Keratinocyte (primary cell): Measurements from ENCODE around the gene NPM3. TPM values are rescaled to one million over a fixed set of nuclear protein-coding genes. Genes with fewer than 3 reads are reported as not detected.
A peak's percentile ranks its signal among the peaks of the same experiment; 100 is the strongest.

Source experiments
- DNase-seq: peaks from one replicate; pipeline ENCODE4 v3.0.0-alpha.2; 2011; ENCODE audit warnings: low read depth, missing footprints, low spot score
- FAIRE-seq: peaks from 2 replicates; lab custom pipeline; 2011; peaks lifted over from hg19 to GRCh38; lab: Jason Lieb, UNC
- H2AFZ ChIP-seq: 2 replicates; pipeline ENCODE4 v1.6.0; 2012; ENCODE audit warnings: low read length, control low read depth, inconsistent platforms; ENCODE audit not compliant: control insufficient read depth
- H3K27ac ChIP-seq: 2 replicates; pipeline ENCODE4 v1.5.1; 2011; ENCODE audit warnings: low read length; ENCODE audit not compliant: control insufficient read depth, insufficient read depth
- H3K27me3 ChIP-seq: 3 replicates; pipeline ENCODE4 v1.6.0; 2011; ENCODE audit warnings: low read length; ENCODE audit not compliant: control insufficient read depth, insufficient read depth; ENCODE audit errors: extremely low read depth
- H3K36me3 ChIP-seq, 2 experiments: 2 replicates in 1 of 2; 3 replicates in 1 of 2; pipeline ENCODE4 v1.5.1; 2011; ENCODE audit warnings: low read length in 2 of 2, mild to moderate bottlenecking in 1 of 2; ENCODE audit not compliant: control insufficient read depth in 2 of 2, insufficient read depth in 2 of 2; ENCODE audit errors: extremely low read depth in 1 of 2
- H3K4me1 ChIP-seq: 3 replicates; pipeline ENCODE4 v1.5.1; 2011; ENCODE audit warnings: low read length; ENCODE audit not compliant: control insufficient read depth, insufficient read depth; ENCODE audit errors: extremely low read depth
- H3K4me2 ChIP-seq: 3 replicates; pipeline ENCODE4 v1.6.0; 2011; ENCODE audit warnings: low read depth, low read length; ENCODE audit not compliant: control insufficient read depth, insufficient read depth; ENCODE audit errors: extremely low read depth
- H3K4me3 ChIP-seq, 3 experiments: fragments of 200-600 bp in 1 of 3; sonication (generic) in 1 of 3; 2 replicates in 2 of 3; 3 replicates in 1 of 3; pipeline ENCODE4 v1.5.1; 2011 to 2016; ENCODE audit warnings: low read length in 3 of 3, mild to moderate bottlenecking in 3 of 3, control low read depth in 2 of 3, inconsistent platforms in 1 of 3, low read depth in 1 of 3, mixed read lengths in 1 of 3, mixed run types in 1 of 3, moderate library complexity in 1 of 3; ENCODE audit not compliant: control insufficient read depth in 2 of 3, insufficient read depth in 2 of 3; ENCODE audit errors: extremely low read depth in 1 of 3
- H3K79me2 ChIP-seq: 2 replicates; pipeline ENCODE4 v1.6.0; 2012; ENCODE audit warnings: low read length; ENCODE audit not compliant: control insufficient read depth, insufficient read depth
- H3K9ac ChIP-seq: 3 replicates; pipeline ENCODE4 v1.6.0; 2011; ENCODE audit warnings: low read length; ENCODE audit not compliant: control insufficient read depth, insufficient read depth; ENCODE audit errors: extremely low read depth
- H3K9me1 ChIP-seq: 3 replicates; pipeline ENCODE4 v1.6.0; 2011; ENCODE audit warnings: low read length; ENCODE audit not compliant: control insufficient read depth, insufficient read depth; ENCODE audit errors: extremely low read depth
- H3K9me3 ChIP-seq: 2 replicates; pipeline ENCODE4 v1.5.1; 2012; ENCODE audit warnings: low read depth, low read length; ENCODE audit not compliant: control insufficient read depth
- H4K20me1 ChIP-seq: 3 replicates; pipeline ENCODE4 v1.6.0; 2011; ENCODE audit warnings: low read length; ENCODE audit not compliant: control insufficient read depth, insufficient read depth; ENCODE audit errors: extremely low read depth
- EZH2 ChIP-seq: IDR thresholded peaks from one replicate; pipeline ENCODE4 v1.6.1; 2012; ENCODE audit warnings: inconsistent platforms, mild to moderate bottlenecking, low read length, moderate library complexity
- dilution Hi-C: fragments of 300-500 bp; cut with MboI; formaldehyde crosslinking; loops from one replicate; pipeline ENCODE4 v1.7.0; 2020; ENCODE audit warnings: low sequenced_read_pairs; ENCODE audit not compliant: extremely low pct_ligation_motif_present
- polyA plus RNA-seq, 5 experiments: library from polyadenylated mRNA; depleted of rRNA in 3 of 5; stranded (reverse) in 3 of 5; stranded (forward) in 1 of 5; unstranded in 1 of 5; fragments of >200 nt; gene quantifications; 1 replicate in 1 of 5; 2 replicates in 3 of 5; 3 replicates in 1 of 5; pipeline versions ENCODE4 v1.2.1 to v1.2.3, GENCODE V29; 2011 to 2012; ENCODE audit warnings: missing spikeins in 2 of 5, low read depth in 1 of 5, low replicate concordance in 1 of 5
- TF ChIP-seq, protein P1 (sequence below), 3 experiments: IDR thresholded peaks in 1 of 3; conservative IDR thresholded peaks in 1 of 3; optimal IDR thresholded peaks in 1 of 3; 2 replicates in 2 of 3; 3 replicates in 1 of 3; pipeline versions ENCODE3 to v1.5.1; 2011; ENCODE audit warnings: low read length in 3 of 3, mild to moderate bottlenecking in 3 of 3, moderate library complexity in 2 of 3, control low read depth in 1 of 3, inconsistent platforms in 1 of 3; ENCODE audit not compliant: insufficient read depth in 2 of 3; ENCODE audit errors: extremely low read depth in 1 of 3

Gene NPM3
- polyA plus RNA-seq, 1 donor (not counting 4 experiments of a cell fraction or from before 2014, with no cell fraction given): 77.2 TPM

DNA sequence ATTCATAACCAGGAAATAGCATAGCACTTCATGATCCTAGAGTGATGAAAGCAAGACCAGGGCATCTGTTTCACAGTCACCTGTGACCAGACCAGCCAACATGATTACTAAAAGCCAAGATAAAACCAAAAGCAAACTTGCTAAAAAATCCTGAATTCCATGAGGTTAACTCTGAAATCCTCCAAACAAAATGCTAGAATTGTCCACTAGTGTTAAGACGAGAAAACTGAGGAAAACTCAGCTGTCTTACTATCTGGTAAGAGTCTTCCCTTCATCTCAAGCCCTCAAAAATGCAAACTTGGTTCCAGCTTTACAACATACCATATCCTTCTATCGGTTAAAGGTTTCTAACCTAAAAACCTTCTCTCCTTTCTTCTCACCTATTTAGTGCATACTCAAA is 1.3 kb upstream of the NPM3 start:
- Histone ChIP-seq H3K9me3 (no peaks in the 10 kb centered on the region), H3K79me2 (peaks cover 11% of the 10 kb centered on the region), H3K27ac (no peak overlapping the region), H3K9me1 (no peaks in the 10 kb centered on the region), H4K20me1 (peaks cover 10% of the 10 kb centered on the region), H3K36me3 (peaks cover 19 to 28% of the 10 kb centered on the region in 2 experiments), H3K4me1 (peaks cover 40% of the 10 kb centered on the region), H2AFZ (no peak overlapping the region), H3K9ac (no peak overlapping the region), H3K27me3 (no peaks in the 10 kb centered on the region), H3K4me3 (no peak overlapping the region), H3K4me2 (no peak overlapping the region)
- FAIRE-seq (no peak), DNase-seq (no peak)
- no peak for TF ChIP-seq EZH2
- TF ChIP-seq, protein P1, sequence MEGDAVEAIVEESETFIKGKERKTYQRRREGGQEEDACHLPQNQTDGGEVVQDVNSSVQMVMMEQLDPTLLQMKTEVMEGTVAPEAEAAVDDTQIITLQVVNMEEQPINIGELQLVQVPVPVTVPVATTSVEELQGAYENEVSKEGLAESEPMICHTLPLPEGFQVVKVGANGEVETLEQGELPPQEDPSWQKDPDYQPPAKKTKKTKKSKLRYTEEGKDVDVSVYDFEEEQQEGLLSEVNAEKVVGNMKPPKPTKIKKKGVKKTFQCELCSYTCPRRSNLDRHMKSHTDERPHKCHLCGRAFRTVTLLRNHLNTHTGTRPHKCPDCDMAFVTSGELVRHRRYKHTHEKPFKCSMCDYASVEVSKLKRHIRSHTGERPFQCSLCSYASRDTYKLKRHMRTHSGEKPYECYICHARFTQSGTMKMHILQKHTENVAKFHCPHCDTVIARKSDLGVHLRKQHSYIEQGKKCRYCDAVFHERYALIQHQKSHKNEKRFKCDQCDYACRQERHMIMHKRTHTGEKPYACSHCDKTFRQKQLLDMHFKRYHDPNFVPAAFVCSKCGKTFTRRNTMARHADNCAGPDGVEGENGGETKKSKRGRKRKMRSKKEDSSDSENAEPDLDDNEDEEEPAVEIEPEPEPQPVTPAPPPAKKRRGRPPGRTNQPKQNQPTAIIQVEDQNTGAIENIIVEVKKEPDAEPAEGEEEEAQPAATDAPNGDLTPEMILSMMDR (optimal IDR thresholded peaks at IDR 0.05 in 1 of 3, IDR thresholded peaks at IDR 0.05 in 1 of 3, conservative IDR thresholded peaks at IDR 0.05 in 1 of 3; ENCODE audit: extremely low read depth in 1 of 3, insufficient read depth in 2 of 3, low read length in 3 of 3): no peak
- dilution Hi-C loops: no loop called here

DNA sequence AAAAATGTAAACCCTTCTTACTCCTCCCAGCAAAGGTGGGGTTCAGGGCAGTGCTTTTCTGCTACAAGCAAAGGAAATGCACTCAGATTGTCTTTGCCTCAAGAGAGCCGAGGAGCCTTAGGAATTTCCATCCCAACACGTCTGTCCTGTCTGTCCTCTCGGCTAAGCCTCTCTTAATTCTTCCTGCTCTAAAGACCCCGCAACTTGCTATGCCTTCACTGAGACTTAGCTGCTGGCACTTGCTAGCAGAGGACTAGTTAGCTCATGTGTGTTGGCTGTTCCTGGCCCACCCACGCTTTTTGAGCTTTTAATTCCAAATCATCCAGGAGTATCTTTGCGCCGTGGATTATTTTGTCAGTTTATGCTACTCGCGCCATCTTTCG is 481 bp upstream of the NPM3 start:
- Histone ChIP-seq H3K9me1 (no peaks in the 10 kb centered on the region), H3K36me3 (peaks cover 17 to 25% of the 10 kb centered on the region in 2 experiments), H3K4me2 (peak overlapping the region; percentile 94), H3K9me3 (no peaks in the 10 kb centered on the region), H2AFZ (peak overlapping the region; percentile 63), H3K27me3 (peaks cover 7% of the 10 kb centered on the region), H3K4me3 (peak overlapping the region; percentile 74 to 88 (median 86)), H4K20me1 (peaks cover 11% of the 10 kb centered on the region), H3K9ac (peak overlapping the region; percentile 94), H3K79me2 (peaks cover 11% of the 10 kb centered on the region), H3K27ac (peak overlapping the region; percentile 74), H3K4me1 (peaks cover 49% of the 10 kb centered on the region)
- DNase-seq (no peak), FAIRE-seq (peak; percentile 26)
- dilution Hi-C loops: no loop called here
- TF ChIP-seq, protein P1 (optimal IDR thresholded peaks at IDR 0.05 in 1 of 3, IDR thresholded peaks at IDR 0.05 in 1 of 3, conservative IDR thresholded peaks at IDR 0.05 in 1 of 3; ENCODE audit: extremely low read depth in 1 of 3, insufficient read depth in 2 of 3, low read length in 3 of 3): no peak
- TF ChIP-seq EZH2: no peak
